Gastrocnemius medialis (tissue), 4 donors: ENCODE data around the gene TMEM255B.

Source experiments
- CTCF ChIP-seq, 5 experiments: fragments of 450-650 bp in 3 of 5; fragments of 200-600 bp in 2 of 5; sonication (generic) in 2 of 5; IDR thresholded peaks in 4 of 5; conservative IDR thresholded peaks in 1 of 5; 1 replicate in 4 of 5; 2 replicates in 1 of 5; pipeline ENCODE4 v1.5.1; 2016 to 2019; ENCODE audit warnings: antibody characterized with exemption in 5 of 5, mild to moderate bottlenecking in 3 of 5, moderate library complexity in 3 of 5
- POLR2A ChIP-seq, 2 donors: fragments of 450-650 bp; IDR thresholded peaks; one replicate each; pipeline ENCODE4 v1.6.1; 2017; ENCODE audit warnings: antibody characterized with exemption in 2 of 2, mild to moderate bottlenecking in 2 of 2, moderate library complexity in 2 of 2

GRCh38 chr13:113754242-113754641, 4.8 kb upstream of the TMEM255B start:
- TF ChIP-seq POLR2A (IDR thresholded peaks at IDR 0.05) (no peak), CTCF (IDR thresholded peaks at IDR 0.05 in 4 of 5, conservative IDR thresholded peaks at IDR 0.05 in 1 of 5) (no peak)
